T-helper 22 cell (primary cell): ENCODE data around the gene C1QTNF1.
"Not testable (repeated sequence)": the region's sequence is repeated elsewhere in the genome, so short reads cannot be mapped to it uniquely, and the experiment has no call there.

Experiments
- DNase-seq: peaks from one replicate; pipeline ENCODE4 v3.0.0-alpha.2; 2020; ENCODE audit warnings: low read depth

The C1QTNF1 gene

GRCh38 chr17:79005063-79005861 lies 18.7 kb upstream of the C1QTNF1 start:
- no peak for DNase-seq

- DNase-seq = no peak
These were observed 17.9 kb upstream of the C1QTNF1 start for GRCh38 chr17:79006046-79006445.

GRCh38 chr17:79006794-79007503 lies 17.0 kb upstream of the C1QTNF1 start:
- no peak for DNase-seq

- no peak for DNase-seq
These were observed 16.2 kb upstream of the C1QTNF1 start for GRCh38 chr17:79007504-79008381.

GRCh38 chr17:79008666-79009387 lies 15.1 kb upstream of the C1QTNF1 start:
- no peak for DNase-seq

GRCh38 chr17:79009397-79010303 lies 14.3 kb upstream of the C1QTNF1 start, which contains the start of gene CANT1:
Gene CANT1 (minus strand): TSS chr17:79009764. CDS start chr17:78997622, 12,142 bp downstream.
- peak; percentile 70 for DNase-seq

- no peak for DNase-seq
These were observed 13.7 kb upstream of the C1QTNF1 start for GRCh38 chr17:79010304-79010646.

- no peak for DNase-seq
These were observed 12.4 kb upstream of the C1QTNF1 start for GRCh38 chr17:79011451-79012147.

- no peak for DNase-seq
These were observed 11.3 kb upstream of the C1QTNF1 start for GRCh38 chr17:79012563-79013134.

- DNase-seq = no peak
These were observed 9.7 kb upstream of the C1QTNF1 start for GRCh38 chr17:79014158-79014758.

- DNase-seq = no peak
These were observed 6.2 kb upstream of the C1QTNF1 start for GRCh38 chr17:79017546-79018369.

GRCh38 chr17:79018370-79018695 lies 5.6 kb upstream of the C1QTNF1 start:
- DNase-seq = no peak

- DNase-seq = no peak
These were observed 4.7 kb upstream of the C1QTNF1 start for GRCh38 chr17:79019261-79019631.

GRCh38 chr17:79019632-79020584 lies 4.1 kb upstream of the C1QTNF1 start:
- no peak for DNase-seq

GRCh38 chr17:79020631-79021301 lies 3.2 kb upstream of the C1QTNF1 start:
- DNase-seq = no peak

- DNase-seq = not testable (repeated sequence)
These were observed 2.0 kb upstream of the C1QTNF1 start for GRCh38 chr17:79021929-79022328.

GRCh38 chr17:79022507-79022991 lies 1.4 kb upstream of the C1QTNF1 start:
- DNase-seq = no peak
